ENCODE results near the gene CTSK.
"Not testable (repeated sequence)": the region's sequence is repeated elsewhere in the genome, so short reads cannot be mapped to it uniquely, and the experiment has no call there.

Gene CTSK

DNA sequence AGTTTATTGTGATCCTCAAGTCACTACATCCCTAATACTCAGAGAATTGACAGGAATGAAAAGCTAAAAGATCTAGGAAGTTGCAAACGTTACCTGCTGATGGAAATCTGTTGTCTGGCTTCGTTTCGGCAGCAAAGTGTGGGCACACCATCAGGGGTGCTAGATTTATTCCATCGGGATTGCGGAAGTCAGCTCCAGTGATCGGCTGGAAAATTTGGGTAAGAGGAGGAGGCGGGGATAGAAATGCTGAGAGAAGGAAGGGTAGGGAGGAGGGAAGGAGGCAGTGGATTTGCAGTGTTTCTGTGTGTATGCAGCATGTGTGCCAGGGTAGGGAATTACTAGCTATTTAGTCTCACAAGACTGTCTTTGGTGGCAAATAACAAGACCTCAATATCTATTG is at the start of gene CTSK:
CTSK (minus strand) TSS at position 140 of the 400 bp plus-strand sequence. CDS start 1,455 bp downstream, outside the sequence.
- no peak for DNase-seq (ENCODE audit: low read depth in 2 of 2)

- not testable (repeated sequence) for DNase-seq (ENCODE audit: low read depth in 2 of 2)
Measured at GRCh38 chr1:150852734-150853133, 44.7 kb upstream of the CTSK start.

DNA sequence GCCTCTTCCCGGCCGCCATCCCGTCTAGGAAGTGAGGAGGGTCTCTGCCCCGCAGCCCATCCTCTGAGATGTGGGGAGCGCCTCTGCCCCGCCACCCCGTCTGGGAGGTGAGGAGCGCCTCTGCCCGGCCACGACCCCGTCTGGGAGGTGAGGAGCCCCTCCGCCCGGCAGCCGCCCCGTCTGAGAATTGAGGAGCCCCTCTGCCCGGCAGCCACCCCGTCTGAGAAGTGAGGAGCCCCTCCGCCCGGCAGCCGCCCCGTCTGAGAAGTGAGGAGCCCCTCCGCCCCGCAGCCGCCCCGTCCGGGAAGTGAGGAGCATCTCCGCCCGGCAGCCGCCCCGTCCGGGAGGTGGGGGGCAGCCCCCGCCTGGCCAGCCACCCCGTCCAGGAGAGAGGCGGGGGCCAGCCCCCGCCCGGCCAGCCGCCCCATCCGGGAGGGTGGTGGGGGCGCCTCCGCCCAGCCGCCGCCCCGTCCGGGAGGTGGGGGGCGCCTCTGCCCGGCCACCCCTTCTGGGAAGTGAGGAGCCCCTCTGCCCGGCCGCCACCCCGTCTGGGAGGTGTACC is 42.8 kb upstream of the CTSK start:
- not testable (repeated sequence) for DNase-seq (ENCODE audit: low read depth in 2 of 2)

- no peak for DNase-seq (ENCODE audit: low read depth in 2 of 2)
Measured at GRCh38 chr1:150846473-150847146, 38.5 kb upstream of the CTSK start.

- no peak for DNase-seq (ENCODE audit: low read depth in 2 of 2)
Measured at GRCh38 chr1:150843474-150843873, 35.4 kb upstream of the CTSK start.

DNA sequence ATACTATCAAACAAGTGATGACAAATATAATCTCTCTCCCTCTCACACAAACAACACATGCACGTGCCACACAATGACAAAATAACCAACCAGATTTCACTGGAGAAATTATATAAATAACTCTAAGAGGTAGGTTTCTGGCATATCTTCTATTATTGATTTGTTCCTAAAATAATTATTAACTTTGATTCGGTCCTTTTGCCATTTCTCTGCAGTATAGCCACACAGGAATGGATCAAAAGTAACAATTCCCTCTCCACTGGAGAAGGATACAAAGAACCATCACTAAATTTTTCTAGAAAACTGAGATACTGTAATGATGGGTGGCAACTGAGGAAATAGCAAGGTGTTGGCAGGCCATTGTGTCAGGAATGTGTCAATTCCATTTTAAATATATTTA is 34.9 kb upstream of the CTSK start:
- no peak for DNase-seq (ENCODE audit: low read depth in 2 of 2)

- DNase-seq (ENCODE audit: low read depth in 2 of 2): no peak
Measured at GRCh38 chr1:150842343-150842742, 34.3 kb upstream of the CTSK start.

GRCh38 chr1:150841626-150842025 is 33.6 kb upstream of the CTSK start:
- no peak for DNase-seq (ENCODE audit: low read depth in 2 of 2)

DNA sequence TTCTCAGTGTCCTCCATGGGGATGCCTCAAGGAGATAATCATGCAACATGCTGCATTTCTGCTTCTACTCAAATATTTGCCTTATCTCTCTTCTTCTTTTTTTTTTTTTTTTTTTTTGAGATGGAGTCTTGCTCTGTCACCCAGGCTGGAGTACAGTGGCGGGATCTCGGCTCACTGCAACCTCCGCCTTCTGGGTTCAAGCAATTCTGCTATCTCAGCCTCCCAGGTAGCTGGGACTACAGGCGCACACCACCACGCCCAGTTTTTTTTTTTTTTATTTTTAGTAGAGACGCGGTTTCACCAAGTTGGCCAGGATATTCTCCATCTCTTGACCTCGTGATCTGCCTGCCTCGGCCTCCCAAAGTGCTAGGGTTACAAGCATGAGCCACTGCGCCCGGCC is 32.8 kb upstream of the CTSK start:
- DNase-seq (ENCODE audit: low read depth in 2 of 2): not testable (repeated sequence)

- no peak for DNase-seq (ENCODE audit: low read depth in 2 of 2)
Measured at GRCh38 chr1:150836129-150836773, 28.2 kb upstream of the CTSK start.

DNA sequence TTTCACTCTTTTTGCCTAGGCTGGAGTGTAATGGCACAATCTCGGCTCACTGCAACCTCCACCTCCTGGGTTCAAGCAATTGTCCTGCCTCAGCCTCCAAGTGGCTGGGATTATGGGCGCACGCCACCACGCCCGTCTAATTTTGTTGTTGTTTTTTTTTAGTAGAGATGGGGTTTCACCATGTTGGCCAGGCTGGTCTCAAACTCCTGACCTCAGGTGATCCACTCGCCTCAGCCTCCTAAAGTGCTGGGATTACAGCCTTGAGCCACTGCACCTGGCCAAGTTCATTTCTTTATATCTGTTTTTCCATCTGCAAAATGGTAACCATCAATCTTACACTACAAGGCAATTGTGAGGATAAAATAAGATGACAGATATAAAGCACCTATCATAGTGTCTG is 25.9 kb upstream of the CTSK start:
- DNase-seq (ENCODE audit: low read depth in 2 of 2): not testable (repeated sequence)

DNA sequence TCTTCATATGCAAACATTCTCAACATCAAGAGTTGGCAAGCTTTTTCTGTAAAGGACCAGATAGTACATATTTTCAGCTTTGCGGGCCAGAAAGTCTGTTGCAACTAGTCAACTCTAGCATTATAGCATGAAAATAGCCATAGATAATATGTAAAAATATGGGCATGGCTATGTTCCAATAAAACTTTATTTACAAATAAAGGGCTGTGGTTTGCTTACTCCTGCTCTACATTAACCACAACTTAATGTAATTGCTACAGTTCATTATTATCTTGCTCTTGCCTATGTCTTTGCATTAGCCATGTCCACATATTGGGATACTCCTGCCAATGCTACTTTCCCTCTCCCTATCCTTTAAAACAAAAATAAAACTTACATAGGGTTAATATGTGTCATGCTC is 24.5 kb upstream of the CTSK start:
- DNase-seq (ENCODE audit: low read depth in 2 of 2): no peak

DNA sequence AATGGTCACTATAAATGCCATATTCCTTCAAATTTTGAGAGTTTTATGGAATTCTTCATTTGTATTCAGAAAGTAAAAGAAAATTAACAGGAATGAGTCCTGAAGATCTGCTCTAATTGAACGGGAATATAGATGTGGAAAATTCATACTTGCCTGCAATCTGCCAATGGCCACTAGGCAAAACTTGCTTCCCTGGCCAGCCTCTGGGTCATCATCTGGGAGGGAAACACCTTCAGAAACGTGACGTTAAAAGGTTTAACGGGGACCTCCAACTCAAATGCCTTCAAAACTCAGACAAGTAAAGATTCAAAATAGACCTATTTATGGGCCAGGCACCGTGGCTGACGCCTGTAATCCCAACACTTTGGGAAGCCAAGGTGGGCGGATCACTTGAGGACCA is 21.7 kb upstream of the CTSK start:
- DNase-seq (ENCODE audit: low read depth in 2 of 2): no peak

- DNase-seq (ENCODE audit: low read depth in 2 of 2): no peak
Measured at GRCh38 chr1:150826299-150826698, 18.2 kb upstream of the CTSK start.

DNA sequence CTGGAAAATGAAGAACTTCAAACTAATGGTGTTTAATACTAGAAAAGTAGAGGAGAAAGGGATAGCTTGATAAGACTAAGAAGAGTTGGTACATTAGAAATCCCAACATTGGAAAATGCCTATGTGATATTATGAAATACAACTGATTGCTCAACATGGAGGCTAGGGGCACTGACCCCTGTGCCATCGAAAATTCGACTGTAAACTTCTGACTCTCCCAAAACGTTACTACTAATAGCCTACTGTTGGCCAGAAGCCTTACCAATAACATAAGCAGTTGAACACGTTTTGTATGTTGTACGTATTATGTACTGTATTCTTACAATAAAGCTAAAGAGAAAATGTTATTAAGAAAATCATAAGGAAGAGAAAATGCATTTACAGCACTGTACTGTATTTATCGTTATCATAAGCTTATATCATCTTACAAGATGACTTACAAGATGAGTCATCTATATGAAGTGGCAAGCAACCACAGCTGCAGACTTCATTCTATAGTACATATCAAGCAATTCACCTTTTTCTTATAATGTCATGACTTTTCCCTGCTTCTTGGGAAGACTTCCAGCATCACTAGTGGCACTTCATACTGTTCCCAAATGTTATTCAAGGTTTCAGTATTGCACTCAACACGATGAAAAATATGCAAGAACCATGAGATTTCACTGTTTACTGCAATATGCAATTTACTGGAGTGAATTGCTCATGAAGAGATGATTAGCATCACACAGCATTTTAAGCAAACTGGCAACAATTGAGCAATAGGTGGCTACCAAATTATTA is 12.9 kb upstream of the CTSK start:
- no peak for DNase-seq (ENCODE audit: low read depth in 2 of 2)

GRCh38 chr1:150815871-150816270 is 7.8 kb upstream of the CTSK start:
- no peak for DNase-seq (ENCODE audit: low read depth in 2 of 2)

DNA sequence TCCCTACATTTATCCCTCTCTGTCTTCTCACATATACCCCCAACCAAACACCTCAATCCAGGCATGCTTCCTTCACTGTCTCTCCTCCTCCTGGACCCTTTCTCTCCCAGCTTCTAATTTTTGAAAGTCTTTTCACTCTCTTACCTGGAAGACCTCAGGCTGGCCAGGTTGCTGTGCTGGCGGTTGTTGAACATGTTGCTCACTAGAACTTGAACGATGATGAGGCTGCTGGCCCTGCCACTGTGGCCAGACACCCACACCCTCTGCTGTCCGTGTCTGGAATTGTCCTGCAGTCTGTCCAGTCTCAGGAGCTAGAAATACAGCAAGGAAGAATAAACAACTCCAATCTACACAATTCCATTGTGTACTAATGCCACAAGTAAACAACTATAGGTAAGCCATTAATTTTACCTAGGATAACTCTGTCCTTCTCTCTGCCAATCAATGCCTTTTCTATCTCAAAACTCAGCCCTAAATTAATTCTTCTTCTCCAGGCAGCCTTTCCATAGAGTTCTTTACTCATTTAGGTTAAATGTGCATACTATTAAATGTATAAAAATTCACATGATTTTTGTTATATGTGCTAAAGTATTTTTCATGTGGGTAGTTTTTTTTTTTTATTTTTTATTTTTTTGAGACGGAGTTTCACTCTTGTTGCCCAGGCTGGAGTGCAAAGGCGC is 5.1 kb upstream of the CTSK start:
- DNase-seq (ENCODE audit: low read depth in 2 of 2): no peak

DNA sequence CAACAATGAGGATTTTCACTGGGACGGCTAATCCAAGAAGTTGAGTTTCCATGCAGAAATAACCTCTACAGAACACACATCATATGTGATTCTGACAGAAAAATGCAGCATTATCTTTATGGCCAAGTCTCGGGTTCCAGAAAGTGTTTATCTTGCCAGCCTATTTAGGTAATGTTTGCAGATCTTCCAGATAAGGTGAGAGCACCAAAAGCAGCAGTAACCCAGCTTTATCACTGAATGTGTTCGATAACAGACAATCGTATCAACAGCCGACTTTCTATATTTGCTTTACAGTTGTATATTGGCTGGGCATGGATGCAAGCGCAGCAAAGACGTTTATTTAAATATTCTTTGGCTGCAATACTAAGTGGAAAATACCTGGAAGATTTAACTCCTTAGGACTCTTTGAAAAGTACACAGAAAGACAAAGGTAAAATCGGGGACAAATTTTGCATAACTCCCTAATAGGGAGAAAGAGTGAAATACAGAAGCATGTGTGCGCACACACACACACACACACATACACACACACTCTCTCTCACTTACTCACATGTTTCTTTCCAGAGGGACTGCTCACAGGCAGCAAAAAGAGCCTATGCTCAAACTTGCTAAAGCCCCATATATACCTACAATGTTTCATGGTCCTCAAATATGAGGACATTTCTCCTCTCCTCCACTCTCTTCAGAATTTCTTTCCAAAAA is 3.0 kb upstream of the CTSK start:
- no peak for DNase-seq (ENCODE audit: low read depth in 2 of 2)

- no peak for DNase-seq (ENCODE audit: low read depth in 2 of 2)
Measured at GRCh38 chr1:150809651-150810050, 1.6 kb upstream of the CTSK start.

GRCh38 chr1:150808846-150809245 is 786 bp upstream of the CTSK start:
- no peak for DNase-seq (ENCODE audit: low read depth in 2 of 2)
